NB4 (cell line): ENCODE results near the gene RBM34.
"Not testable (repeated sequence)": the region's sequence is repeated elsewhere in the genome, so short reads cannot be mapped to it uniquely, and the experiment has no call there.

Experiments used
- POLR2A ChIP-seq: IDR thresholded peaks from 2 replicates; pipeline ENCODE4 v1.6.1; 2011; ENCODE audit warnings: mild to moderate bottlenecking; ENCODE audit not compliant: insufficient read length; ENCODE audit errors: extremely low read depth
- TF ChIP-seq, protein P1 (sequence below): IDR thresholded peaks from one replicate; pipeline ENCODE4 v1.5.1; 2012; ENCODE audit warnings: low read depth, low read length
- TF ChIP-seq, protein P2 (sequence below): IDR thresholded peaks from 2 replicates; pipeline ENCODE4 v1.6.1; 2011; ENCODE audit warnings: low read depth, low read length

DNA sequence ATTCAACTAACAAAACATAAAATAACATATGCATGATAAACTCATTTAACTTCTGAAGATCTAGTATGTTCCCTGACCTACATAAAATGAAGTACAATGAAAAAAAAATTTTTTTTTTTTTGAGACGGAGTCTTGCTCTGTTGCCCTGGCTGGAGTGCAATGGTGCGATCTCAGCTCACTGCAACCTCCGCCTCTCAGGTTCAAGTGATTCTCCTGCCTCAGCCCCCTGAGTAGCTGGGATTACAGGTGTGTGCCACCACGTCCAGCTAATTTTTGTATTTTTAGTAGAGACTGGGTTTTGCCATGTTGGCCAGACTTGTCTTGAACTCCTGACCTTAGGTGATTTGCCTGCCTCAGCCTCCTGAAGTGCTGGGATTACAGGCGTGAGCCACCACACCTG, 41.4 kb upstream of the RBM34 start:
- TF ChIP-seq, protein P1, sequence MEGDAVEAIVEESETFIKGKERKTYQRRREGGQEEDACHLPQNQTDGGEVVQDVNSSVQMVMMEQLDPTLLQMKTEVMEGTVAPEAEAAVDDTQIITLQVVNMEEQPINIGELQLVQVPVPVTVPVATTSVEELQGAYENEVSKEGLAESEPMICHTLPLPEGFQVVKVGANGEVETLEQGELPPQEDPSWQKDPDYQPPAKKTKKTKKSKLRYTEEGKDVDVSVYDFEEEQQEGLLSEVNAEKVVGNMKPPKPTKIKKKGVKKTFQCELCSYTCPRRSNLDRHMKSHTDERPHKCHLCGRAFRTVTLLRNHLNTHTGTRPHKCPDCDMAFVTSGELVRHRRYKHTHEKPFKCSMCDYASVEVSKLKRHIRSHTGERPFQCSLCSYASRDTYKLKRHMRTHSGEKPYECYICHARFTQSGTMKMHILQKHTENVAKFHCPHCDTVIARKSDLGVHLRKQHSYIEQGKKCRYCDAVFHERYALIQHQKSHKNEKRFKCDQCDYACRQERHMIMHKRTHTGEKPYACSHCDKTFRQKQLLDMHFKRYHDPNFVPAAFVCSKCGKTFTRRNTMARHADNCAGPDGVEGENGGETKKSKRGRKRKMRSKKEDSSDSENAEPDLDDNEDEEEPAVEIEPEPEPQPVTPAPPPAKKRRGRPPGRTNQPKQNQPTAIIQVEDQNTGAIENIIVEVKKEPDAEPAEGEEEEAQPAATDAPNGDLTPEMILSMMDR = not testable (repeated sequence)
- not testable (repeated sequence) for TF ChIP-seq POLR2A
- TF ChIP-seq, protein P2, sequence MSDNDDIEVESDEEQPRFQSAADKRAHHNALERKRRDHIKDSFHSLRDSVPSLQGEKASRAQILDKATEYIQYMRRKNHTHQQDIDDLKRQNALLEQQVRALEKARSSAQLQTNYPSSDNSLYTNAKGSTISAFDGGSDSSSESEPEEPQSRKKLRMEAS = not testable (repeated sequence)
